ENCODE results near the gene CASP2.

The CASP2 gene

GRCh38 chr7:143287935-143288826 lies at the start of gene CASP2:
Gene CASP2, plus strand, starts transcription at chr7:143288351. Its CDS starts 105 bp downstream, at chr7:143288456.
- TF ChIP-seq ZFX (IDR thresholded peaks at IDR 0.05) (peak; percentile 70; the same call in 1 of the 2 replicates), CTCF (conservative IDR thresholded peaks at IDR 0.05) (peak; percentile 58)
- H3K27ac ChIP-seq, result peak within 1 kb of the TSS; percentile 85

- TF ChIP-seq CTCF (conservative IDR thresholded peaks at IDR 0.05), result no peak
- no peak for TF ChIP-seq ZFX (IDR thresholded peaks at IDR 0.05)
- no peak overlapping the region for H3K27ac ChIP-seq
These were observed 48.3 kb upstream of the CASP2 start for GRCh38 chr7:143239813-143240212.

- TF ChIP-seq CTCF (conservative IDR thresholded peaks at IDR 0.05) (peak; percentile 99), ZFX (IDR thresholded peaks at IDR 0.05) (no peak)
- no peak overlapping the region for H3K27ac ChIP-seq
These were observed 47.6 kb upstream of the CASP2 start for GRCh38 chr7:143240291-143241168.

GRCh38 chr7:143242306-143242705 lies 45.8 kb upstream of the CASP2 start:
- TF ChIP-seq ZFX (IDR thresholded peaks at IDR 0.05) (no peak), CTCF (conservative IDR thresholded peaks at IDR 0.05) (no peak)
- H3K27ac ChIP-seq, result no peak overlapping the region

GRCh38 chr7:143243111-143243510 lies 45.0 kb upstream of the CASP2 start:
- no peak overlapping the region for H3K27ac ChIP-seq
- no peak for TF ChIP-seq ZFX (IDR thresholded peaks at IDR 0.05)
- TF ChIP-seq CTCF (conservative IDR thresholded peaks at IDR 0.05), result no peak

GRCh38 chr7:143243614-143244013 lies 44.5 kb upstream of the CASP2 start:
- peak overlapping the region; percentile 55; the same call in 1 of the 2 replicates for H3K27ac ChIP-seq
- TF ChIP-seq ZFX (IDR thresholded peaks at IDR 0.05) (no peak), CTCF (conservative IDR thresholded peaks at IDR 0.05) (no peak)

Measured in C4-2B (cell line).